Body of pancreas (tissue), 4 donors: ENCODE data around the gene CHST5.

Experiments used
- CTCF ChIP-seq, 7 experiments: fragments of 450-650 bp in 4 of 7; fragments of 200-600 bp in 3 of 7; sonication (generic) in 3 of 7; IDR thresholded peaks; one replicate each; pipeline ENCODE4 v1.5.1; 2016 to 2019; ENCODE audit warnings: antibody characterized with exemption in 7 of 7
- POLR2A ChIP-seq, 3 donors: fragments of 450-650 bp; IDR thresholded peaks; one replicate each; pipeline ENCODE4 v1.6.1; 2016; ENCODE audit warnings: antibody characterized with exemption in 3 of 3, mild to moderate bottlenecking in 2 of 3

DNA sequence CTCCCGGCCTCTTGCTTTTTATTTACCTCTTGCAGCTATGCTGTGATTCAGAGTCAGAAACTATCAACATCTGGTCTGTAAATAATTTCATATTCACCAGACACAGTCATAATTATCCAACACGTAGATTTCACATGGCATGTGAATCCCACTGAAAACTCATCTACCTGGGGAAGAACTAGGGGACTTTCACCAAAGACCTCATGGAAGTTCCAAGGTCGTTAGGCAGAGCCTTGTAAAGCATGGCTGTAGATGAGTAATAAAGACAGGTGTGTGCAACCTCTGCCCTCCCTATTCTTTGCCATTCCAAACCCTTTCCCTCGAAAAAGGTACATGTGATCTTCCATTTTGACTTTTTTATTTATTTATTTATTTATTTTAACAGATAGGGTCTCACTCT, 1.9 kb upstream of the CHST5 start:
- no peak for TF ChIP-seq CTCF (IDR thresholded peaks at IDR 0.05)
- TF ChIP-seq POLR2A (IDR thresholded peaks at IDR 0.05), result no peak
